GM10847 (cell line): Measurements from ENCODE around the gene RFLNA.

Source experiments
- POLR2A ChIP-seq: IDR thresholded peaks from 2 replicates; pipeline ENCODE4 v1.6.1; 2011; ENCODE audit not compliant: insufficient read length; ENCODE audit errors: extremely low read depth

The RFLNA gene

GRCh38 chr12:124319368-124320050 is 24.6 kb downstream of the RFLNA start:
- no peak for TF ChIP-seq POLR2A

- TF ChIP-seq POLR2A = no peak
These were observed 26.2 kb downstream of the RFLNA start for GRCh38 chr12:124321040-124321481.

DNA sequence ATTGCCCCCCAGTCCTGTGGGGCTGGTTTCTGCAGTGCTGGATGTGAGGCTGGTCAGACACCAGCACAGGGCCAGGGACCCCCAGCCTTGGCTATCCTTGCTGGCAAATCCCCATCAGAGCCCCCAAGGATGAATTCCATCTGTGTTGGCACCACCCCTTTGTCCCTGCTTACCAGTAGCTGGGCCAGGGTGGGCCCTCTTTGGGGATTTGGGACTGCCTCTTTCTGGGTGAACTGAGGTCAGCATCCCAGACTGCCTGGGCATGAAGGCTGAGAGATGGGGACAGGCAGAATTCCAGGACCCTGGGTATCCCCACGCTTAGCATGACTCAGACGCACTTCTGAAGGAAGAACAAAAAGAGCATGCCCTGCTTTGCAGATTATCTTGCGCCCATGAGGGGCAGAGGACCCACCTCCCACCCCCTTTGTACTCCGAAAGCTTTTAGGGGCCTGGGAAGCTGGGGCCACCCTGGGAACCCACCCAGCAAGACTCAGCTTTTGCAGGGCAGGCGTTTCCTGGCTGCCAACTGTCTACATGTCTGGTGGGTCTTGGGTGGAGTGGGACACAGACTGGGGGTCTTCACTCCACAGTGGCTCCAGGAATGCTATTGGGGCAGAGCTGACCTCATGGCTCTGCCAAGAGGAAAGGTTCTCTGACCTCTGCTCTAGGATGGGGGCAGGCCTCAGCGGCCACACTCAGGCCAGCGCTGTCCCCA is 26.8 kb downstream of the RFLNA start:
- TF ChIP-seq POLR2A = no peak

GRCh38 chr12:124322271-124322998 is 27.5 kb downstream of the RFLNA start:
- no peak for TF ChIP-seq POLR2A

GRCh38 chr12:124323771-124324530 is 29.1 kb downstream of the RFLNA start:
- TF ChIP-seq POLR2A = no peak

DNA sequence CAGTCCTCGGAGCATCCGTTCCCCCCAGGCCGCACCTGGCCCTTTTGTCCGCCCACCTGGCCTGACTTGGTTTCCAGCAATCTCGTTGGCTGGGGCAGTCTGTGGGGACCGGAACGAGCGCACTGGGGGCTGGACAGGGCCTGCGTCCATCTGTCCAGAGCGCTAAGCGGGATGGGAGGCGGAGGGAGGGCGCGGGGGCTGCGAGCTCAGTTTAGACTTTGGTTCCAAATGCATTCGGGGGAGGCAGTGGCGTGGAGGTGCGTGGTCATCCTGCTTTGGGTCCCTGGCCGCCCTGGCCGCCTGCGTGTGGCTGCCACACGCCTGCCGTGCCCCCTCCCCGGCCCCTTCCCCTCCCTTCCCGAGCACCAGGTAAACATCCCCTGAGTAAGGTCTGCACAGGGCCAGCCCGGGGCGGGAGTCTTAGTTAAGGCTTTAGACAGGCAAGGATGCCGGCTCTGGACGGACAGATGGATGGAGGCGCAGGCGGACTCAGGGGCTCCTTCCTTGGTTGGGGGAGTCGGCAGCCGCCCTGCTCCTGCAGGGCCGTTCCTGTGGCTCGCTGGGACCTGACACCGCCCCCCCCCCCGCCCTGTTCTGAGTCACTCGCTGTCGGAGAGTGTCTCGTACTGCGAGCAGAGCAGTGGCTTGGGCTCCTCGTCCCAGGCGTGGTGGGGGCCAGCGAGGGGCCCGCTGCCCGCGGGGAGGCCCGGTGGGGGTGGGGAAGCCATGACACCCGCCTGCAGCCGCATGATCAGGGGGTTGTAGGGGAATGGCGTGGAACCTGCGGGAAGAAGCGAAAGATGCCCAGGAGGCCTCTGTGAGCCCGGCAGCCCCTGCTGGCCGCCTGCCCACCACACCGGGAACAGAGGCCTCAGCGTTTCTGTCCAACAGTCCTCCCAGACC is 30.2 kb downstream of the RFLNA start:
- no peak for TF ChIP-seq POLR2A

DNA sequence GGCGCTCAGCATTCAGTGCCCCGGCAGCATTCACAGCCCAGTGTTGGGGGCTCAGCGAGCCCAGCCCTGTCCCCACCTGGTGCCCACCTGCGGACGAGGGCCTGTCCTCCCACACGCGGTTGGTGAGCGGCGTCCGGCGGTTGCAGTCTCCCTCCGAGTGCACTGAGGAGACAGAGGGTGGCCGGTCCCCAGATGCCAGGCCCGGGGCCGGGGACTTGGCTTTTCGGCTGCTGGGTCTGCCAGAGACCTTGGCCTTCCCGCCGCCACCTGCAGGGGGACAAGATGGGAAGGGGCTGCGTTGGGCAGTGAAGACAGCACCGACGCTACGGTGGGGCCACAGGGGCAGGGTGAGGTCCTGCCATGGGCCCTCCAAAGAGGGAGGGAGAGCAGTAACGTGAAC is 31.2 kb downstream of the RFLNA start:
- TF ChIP-seq POLR2A = no peak

- TF ChIP-seq POLR2A = no peak
These were observed 32.0 kb downstream of the RFLNA start for GRCh38 chr12:124326871-124327270.

DNA sequence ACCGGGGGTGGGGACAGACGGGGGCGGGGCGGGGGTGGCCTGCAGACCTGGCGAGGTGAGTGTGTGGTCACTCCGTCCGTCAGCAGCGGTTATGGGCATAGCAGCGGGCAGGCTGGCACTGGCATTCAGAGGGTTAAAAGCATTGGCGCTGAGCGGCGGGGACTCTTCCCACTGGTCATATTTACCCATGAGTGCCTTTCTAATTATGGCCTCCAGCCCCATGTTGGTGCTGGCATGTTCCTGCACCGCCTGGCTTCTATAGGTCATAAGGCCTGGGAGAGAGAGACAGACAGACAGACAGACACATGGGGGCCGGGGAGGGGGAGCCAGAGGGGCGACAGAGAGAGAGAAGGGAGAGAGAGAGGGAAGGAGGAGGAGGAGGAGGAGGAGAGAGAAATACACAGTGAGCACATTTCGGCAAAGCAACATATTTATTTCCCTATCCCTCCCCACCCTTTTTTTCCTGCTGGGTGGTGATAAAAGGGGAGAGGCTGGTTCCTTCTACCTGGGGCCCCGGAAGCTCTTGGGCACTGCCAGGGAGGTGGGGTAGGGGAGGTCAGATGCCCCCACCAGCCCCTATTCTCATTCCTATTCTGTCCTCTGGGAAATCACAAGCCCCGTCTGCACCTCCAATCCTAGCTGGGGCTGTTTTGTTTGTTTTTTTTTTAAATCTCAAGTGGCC is 32.6 kb downstream of the RFLNA start:
- TF ChIP-seq POLR2A = no peak

DNA sequence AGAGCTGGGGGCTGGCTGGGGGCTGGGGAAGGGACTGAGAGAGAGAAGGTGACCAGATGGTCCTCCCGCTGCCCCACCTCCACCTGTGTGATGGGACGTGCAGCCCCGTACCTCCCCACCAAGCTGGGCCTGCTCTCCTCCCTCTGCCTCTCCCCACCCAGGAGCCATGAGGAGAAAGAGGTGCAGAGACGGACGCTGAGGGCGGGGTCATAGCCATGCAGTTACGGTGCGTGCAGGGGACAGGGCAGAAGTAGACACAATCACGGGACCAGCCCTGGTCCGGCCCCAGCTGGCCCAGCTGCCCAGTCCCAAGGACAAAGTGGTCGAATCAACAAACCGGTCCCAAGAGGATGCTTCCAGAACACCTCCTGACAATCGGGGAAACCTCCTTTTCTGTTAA is 33.2 kb downstream of the RFLNA start:
- TF ChIP-seq POLR2A = no peak

GRCh38 chr12:124328636-124329035 is 33.7 kb downstream of the RFLNA start:
- TF ChIP-seq POLR2A = no peak

GRCh38 chr12:124332058-124332672 is 37.3 kb downstream of the RFLNA start:
- no peak for TF ChIP-seq POLR2A

DNA sequence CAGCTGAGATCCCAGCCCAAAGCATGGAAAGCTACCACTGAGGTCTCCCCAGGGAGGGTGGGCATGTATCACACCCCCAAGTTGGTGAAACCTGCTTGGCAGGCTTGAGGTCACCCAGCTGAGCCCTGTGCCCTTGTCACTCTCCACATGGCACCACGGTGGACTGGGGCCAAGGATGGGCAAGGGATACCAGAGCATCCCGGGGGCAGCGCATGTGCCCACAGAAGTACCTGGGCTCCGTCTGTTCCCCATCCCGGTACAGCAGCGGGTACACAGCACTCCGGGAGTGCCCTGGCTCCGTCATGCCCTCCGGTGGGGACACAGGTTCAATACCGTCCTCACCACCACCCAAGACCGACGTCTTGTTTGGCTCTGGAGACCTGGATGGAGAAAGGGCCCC is 38.0 kb downstream of the RFLNA start:
- TF ChIP-seq POLR2A = no peak

- TF ChIP-seq POLR2A = no peak
These were observed 38.8 kb downstream of the RFLNA start for GRCh38 chr12:124333724-124334123.

DNA sequence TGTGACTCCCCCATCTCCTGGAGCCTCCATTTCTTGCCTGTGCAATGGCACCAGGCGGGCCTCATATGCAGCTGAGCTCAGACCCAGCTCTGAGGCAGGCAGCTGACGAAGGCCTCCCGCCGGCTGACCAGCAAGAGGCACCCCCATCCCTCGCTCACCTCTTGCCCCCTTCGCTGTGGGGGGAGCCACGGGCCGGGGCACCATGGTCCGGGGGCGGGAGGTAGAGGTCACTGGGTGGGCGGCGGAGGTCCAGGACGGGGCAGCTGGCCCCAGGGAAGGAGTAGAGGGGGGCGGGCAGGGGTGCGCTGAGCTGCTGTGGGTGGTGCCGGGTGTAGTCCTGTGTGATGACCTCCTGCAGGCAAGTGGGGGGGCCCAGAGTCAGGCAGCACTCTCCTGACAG is 39.4 kb downstream of the RFLNA start:
- no peak for TF ChIP-seq POLR2A
